ENCODE measurements around the gene PVALEF. TPM values are rescaled to one million over a fixed set of nuclear protein-coding genes. Genes with fewer than 3 reads are reported as not detected.

Gene PVALEF
- total and polyA plus RNA-seq, 2 donors (not counting 1 experiment from before 2014, with no cell fraction given): not detected

- Histone ChIP-seq H4K20me1 (ENCODE audit: control insufficient read depth, extremely low read depth, insufficient read depth, low read length) (no peaks in the 10 kb centered on the region), H3K79me2 (ENCODE audit: control insufficient read depth, insufficient read depth, low read length) (no peaks in the 10 kb centered on the region), H3K4me1 (ENCODE audit: control insufficient read depth, extremely low read depth, insufficient read depth, low read length) (peaks cover 4% of the 10 kb centered on the region), H3K9ac (ENCODE audit: insufficient read depth, low read length) (no peak overlapping the region), H3K4me2 (ENCODE audit: extremely low read depth, insufficient read depth, low read length) (peak overlapping the region; percentile 96), H3K9me3 (ENCODE audit: control insufficient read depth, insufficient read depth, low read depth, low read length) (no peaks in the 10 kb centered on the region), H2AFZ (ENCODE audit: low read length) (no peak overlapping the region), H3K36me3 (ENCODE audit: control insufficient read depth, insufficient read depth, low read length) (no peaks in the 10 kb centered on the region), H3K27me3 (ENCODE audit: control insufficient read depth, insufficient read depth, low read length) (no peaks in the 10 kb centered on the region), H3K4me3 (replicated peaks in 1 of 4; ENCODE audit: control extremely low read depth in 1 of 4, insufficient read depth in 1 of 4, low read depth in 3 of 4, low read length in 4 of 4) (peak overlapping the region in 1 of 4 experiments; percentile 79), H3K27ac (ENCODE audit: insufficient read depth, low read length) (no peak overlapping the region)
- no peak for DNase-seq (ENCODE audit: low read depth in 2 of 2)
- TF ChIP-seq CTCF (conservative IDR thresholded peaks at IDR 0.05 in 1 of 2, IDR thresholded peaks at IDR 0.05 in 1 of 2; ENCODE audit: low read depth in 1 of 2, low read length in 2 of 2) (no peak), EZH2 (IDR thresholded peaks at IDR 0.05; ENCODE audit: low read length, missing control alignments) (no peak)
Measured at GRCh38 chr17:81221371-81221841, 56.1 kb downstream of the PVALEF start.

- peak overlapping the region; percentile 96 for H3K4me2 ChIP-seq (ENCODE audit: extremely low read depth, insufficient read depth, low read length)
- no peak for DNase-seq (ENCODE audit: low read depth in 2 of 2)
- peak overlapping the region; percentile 39 for H3K27ac ChIP-seq (ENCODE audit: insufficient read depth, low read length)
- H3K79me2 ChIP-seq (ENCODE audit: control insufficient read depth, insufficient read depth, low read length): no peaks in the 10 kb centered on the region
- TF ChIP-seq CTCF (conservative IDR thresholded peaks at IDR 0.05 in 1 of 2, IDR thresholded peaks at IDR 0.05 in 1 of 2; ENCODE audit: low read depth in 1 of 2, low read length in 2 of 2) (no peak), EZH2 (IDR thresholded peaks at IDR 0.05; ENCODE audit: low read length, missing control alignments) (no peak)
- no peaks in the 10 kb centered on the region for H3K9me3 ChIP-seq (ENCODE audit: control insufficient read depth, insufficient read depth, low read depth, low read length)
- H4K20me1 ChIP-seq (ENCODE audit: control insufficient read depth, extremely low read depth, insufficient read depth, low read length): no peaks in the 10 kb centered on the region
- H3K36me3 ChIP-seq (ENCODE audit: control insufficient read depth, insufficient read depth, low read length): no peaks in the 10 kb centered on the region
- H3K4me3 ChIP-seq (replicated peaks in 1 of 4; ENCODE audit: control extremely low read depth in 1 of 4, insufficient read depth in 1 of 4, low read depth in 3 of 4, low read length in 4 of 4): peak overlapping the region; percentile 60 to 79 (median 72)
- no peaks in the 10 kb centered on the region for H3K27me3 ChIP-seq (ENCODE audit: control insufficient read depth, insufficient read depth, low read length)
- peak overlapping the region; percentile 57 for H3K9ac ChIP-seq (ENCODE audit: insufficient read depth, low read length)
- H2AFZ ChIP-seq (ENCODE audit: low read length): no peak overlapping the region
- peaks cover 4% of the 10 kb centered on the region for H3K4me1 ChIP-seq (ENCODE audit: control insufficient read depth, extremely low read depth, insufficient read depth, low read length)
Measured at GRCh38 chr17:81221842-81222619, 56.7 kb downstream of the PVALEF start.

GRCh38 chr17:81222620-81222905 lies 57.3 kb downstream of the PVALEF start:
- H2AFZ ChIP-seq (ENCODE audit: low read length): no peak overlapping the region
- H3K27ac ChIP-seq (ENCODE audit: insufficient read depth, low read length): peak overlapping the region; percentile 39
- H3K4me1 ChIP-seq (ENCODE audit: control insufficient read depth, extremely low read depth, insufficient read depth, low read length): peaks cover 4% of the 10 kb centered on the region
- peak overlapping the region; percentile 57 for H3K9ac ChIP-seq (ENCODE audit: insufficient read depth, low read length)
- no peaks in the 10 kb centered on the region for H3K27me3 ChIP-seq (ENCODE audit: control insufficient read depth, insufficient read depth, low read length)
- no peaks in the 10 kb centered on the region for H3K9me3 ChIP-seq (ENCODE audit: control insufficient read depth, insufficient read depth, low read depth, low read length)
- H4K20me1 ChIP-seq (ENCODE audit: control insufficient read depth, extremely low read depth, insufficient read depth, low read length): no peaks in the 10 kb centered on the region
- TF ChIP-seq EZH2 (IDR thresholded peaks at IDR 0.05; ENCODE audit: low read length, missing control alignments) (no peak), CTCF (conservative IDR thresholded peaks at IDR 0.05 in 1 of 2, IDR thresholded peaks at IDR 0.05 in 1 of 2; ENCODE audit: low read depth in 1 of 2, low read length in 2 of 2) (no peak)
- no peak for DNase-seq (ENCODE audit: low read depth in 2 of 2)
- no peaks in the 10 kb centered on the region for H3K79me2 ChIP-seq (ENCODE audit: control insufficient read depth, insufficient read depth, low read length)
- H3K36me3 ChIP-seq (ENCODE audit: control insufficient read depth, insufficient read depth, low read length): no peaks in the 10 kb centered on the region
- H3K4me3 ChIP-seq (replicated peaks in 1 of 4; ENCODE audit: control extremely low read depth in 1 of 4, insufficient read depth in 1 of 4, low read depth in 3 of 4, low read length in 4 of 4): peak overlapping the region; percentile 60 to 79 (median 72)
- peak overlapping the region; percentile 96 for H3K4me2 ChIP-seq (ENCODE audit: extremely low read depth, insufficient read depth, low read length)
